Stimulated activated CD4-positive, alpha-beta T cell treated with anti-CD3 and anti-CD28 coated beads, Interleukin-4, amount 100 ng/mL, for 48 hours (primary cell): ENCODE measurements around the gene STRBP.
"Not testable (repeated sequence)": the region's sequence is repeated elsewhere in the genome, so short reads cannot be mapped to it uniquely, and the experiment has no call there.

Source experiments
- DNase-seq, 2 donors: peaks; one replicate each; pipeline ENCODE4 v3.0.0-alpha.2; 2020; ENCODE audit warnings: low read depth in 2 of 2

The STRBP gene

DNA sequence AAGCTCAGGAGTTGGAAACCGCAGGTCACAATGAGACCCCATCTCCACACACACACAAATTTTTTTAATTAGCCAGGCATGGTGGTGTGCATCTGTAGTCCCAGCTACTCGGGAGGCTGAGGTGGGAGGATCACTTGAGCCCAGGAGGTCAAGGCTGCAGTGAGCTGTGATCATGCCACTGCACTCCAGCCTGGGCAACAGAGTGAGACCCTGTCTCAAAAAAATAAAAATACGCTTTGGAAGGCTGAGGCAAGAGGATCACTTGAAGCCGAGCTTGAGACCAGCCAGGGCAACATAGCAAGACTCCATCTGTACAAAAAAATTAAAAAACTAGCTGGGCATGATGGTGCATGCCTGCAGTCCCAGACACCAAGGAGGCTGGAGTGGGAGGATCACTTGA, 19.2 kb downstream of the STRBP start:
- not testable (repeated sequence) for DNase-seq

DNA sequence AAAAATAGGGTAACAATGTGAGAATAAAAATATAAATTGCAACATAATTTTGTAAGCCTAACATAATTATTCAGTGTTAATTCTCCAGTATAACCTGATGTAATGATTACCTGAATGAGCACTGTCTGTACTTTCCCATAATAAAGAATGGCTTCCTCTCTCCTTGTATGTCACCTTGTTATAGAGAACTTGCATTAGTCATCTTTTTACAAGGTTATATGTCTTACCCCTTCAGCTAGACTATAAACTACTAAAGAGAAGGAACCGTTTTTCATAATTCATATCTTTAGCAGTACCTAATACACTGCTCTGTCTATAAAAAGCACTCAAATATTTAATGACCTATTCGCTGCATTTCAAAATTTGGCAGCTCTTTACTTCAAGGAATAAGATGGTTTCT, 19.8 kb downstream of the STRBP start:
- no peak for DNase-seq

DNA sequence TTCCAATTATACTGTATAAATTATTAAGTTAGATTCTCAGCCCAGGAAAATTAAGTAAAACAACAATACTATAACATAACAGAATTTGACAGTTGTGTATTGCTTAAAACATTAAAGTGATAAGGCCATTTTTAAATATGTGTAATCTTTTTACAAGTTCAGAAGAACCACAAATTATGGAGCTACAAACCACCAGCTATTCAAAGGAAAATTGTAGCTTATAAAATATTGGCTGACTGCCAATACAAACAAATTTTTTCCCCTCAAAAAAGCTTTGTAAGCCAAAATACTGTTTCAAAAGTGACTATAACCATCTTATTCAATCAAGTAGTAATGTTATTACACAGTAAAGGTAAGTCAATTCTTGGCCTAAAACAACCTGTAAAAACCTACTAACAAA, 21.9 kb downstream of the STRBP start:
- DNase-seq, result no peak

DNA sequence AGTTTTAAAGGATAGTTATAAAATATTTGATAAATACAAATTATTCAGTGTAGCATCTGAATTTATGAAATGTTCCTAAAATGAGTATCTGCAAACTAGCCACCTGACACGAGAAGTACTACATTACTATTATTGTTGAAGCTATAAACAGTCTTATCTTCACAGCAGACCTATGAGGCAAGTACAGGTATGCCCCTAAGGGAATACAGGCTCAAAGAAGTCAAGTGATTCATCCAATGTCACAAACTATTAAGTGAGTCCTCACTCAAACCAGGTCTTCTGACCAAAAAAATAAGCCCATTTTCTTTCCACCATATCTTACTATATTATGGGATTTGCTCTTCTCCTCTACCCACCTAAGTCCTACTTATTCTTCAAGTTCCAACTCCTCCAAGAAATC, 28.7 kb downstream of the STRBP start:
- DNase-seq, result no peak

DNA sequence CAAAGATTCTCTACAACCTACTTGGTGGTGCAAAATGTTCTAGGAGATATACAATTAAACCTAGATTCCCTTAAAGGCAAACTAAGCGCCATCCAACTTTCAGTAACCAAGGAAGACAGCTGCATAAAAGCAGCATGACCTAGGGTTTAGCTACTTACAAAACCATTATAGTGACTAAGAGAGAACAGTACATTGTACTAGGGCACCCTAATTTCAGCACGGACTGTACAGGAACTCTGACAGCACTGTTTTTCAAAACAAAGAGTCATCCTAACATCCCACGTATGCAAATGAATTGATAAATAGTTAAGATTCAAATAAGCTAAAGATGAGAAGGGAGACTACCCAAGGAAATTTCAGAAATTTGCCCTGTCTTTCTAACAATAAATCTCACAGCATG, 30.0 kb downstream of the STRBP start:
- no peak for DNase-seq

DNA sequence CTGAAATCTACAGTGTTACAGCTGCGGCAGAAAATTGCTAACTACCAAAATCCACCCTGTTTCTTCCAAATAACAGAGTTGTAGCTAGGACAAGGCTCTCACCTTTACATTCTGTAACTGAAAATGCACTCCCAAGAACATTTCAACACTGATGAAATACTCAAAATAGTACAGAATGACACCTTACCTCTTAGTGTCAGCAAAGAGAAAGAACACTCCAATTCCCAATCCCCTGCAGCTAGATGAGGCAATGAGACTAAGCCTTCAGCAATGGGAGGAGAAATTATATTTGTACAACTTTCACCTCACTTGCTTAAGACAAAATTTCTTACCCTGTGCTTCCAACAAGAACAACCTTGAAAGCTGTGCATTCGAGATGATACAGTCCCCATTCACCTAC, 31.2 kb downstream of the STRBP start:
- DNase-seq, result no peak

DNA sequence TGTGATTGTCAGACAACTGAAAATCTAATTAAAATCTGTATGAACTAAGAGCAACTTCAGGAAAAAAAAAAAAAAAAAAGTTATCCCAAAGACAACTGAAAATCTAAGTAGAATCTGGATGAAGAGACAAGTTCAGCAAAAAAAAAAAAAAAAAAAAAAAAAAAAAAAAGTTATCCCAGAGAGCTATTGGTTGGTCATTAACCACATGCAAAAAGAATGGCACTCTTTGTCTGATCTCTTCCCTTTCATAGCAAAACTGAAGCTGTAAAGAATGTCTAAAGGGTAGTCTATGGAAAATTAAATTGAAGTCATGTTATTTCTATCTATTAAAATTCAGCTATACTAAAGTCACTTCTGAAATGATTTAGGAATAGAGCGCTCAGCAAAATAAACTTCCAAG, 32.9 kb downstream of the STRBP start:
- DNase-seq, result no peak

DNA sequence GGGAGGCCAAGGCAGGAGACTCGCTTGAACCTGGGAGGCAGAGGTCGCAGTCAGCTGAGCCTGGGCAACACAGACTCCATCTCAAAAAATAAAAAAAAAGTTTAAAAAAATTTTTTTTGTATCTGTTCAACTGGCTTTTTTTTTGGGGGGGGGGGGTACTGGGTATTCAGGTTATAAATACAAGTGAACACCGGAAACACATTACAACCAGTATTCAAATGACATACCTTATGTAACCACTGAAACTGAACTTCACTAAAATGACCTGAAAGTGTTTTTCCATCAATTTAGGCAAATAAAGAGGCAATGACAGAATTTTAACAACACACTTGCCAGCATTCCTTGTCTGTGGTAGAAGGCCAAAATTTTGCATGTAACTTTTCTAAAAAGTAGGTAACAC, 33.5 kb downstream of the STRBP start:
- DNase-seq, result no peak

DNA sequence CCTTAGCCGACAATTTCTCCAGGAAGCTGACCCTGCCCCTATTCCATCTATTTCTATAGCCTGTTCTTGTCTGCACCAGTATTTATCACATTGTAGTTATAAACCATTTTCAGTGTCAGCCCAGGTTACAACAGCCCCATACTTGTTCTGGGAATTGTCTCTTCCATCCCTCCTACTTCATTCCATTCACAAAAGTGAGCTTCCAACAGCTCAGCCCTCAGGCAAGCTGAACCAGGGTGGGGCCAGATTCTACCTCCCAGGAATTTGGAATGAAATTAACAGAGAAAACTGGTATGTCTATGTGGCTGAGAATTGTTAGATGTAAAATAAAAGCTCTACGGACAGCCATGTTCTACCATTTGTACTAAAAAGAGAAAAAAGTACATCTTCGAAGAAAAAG, 36.1 kb downstream of the STRBP start:
- no peak for DNase-seq

DNA sequence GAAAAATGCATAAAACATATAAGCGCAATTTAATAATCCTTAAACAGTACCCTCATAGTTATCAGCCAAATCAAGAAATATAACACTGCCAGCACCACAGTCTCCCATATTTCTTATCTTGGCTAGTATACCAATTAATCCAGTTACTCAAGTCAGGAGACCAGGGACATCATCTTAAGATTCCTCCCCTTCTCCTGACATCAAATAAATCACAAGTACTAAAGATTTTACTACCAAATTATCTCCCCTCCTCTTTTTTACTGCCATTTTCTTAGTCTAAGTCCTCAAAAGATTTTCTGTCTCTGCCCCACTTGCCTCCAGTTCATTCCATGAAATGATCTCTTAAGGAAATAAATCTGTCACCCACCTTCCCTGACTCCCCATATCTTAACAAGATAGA, 37.0 kb downstream of the STRBP start:
- no peak for DNase-seq

DNA sequence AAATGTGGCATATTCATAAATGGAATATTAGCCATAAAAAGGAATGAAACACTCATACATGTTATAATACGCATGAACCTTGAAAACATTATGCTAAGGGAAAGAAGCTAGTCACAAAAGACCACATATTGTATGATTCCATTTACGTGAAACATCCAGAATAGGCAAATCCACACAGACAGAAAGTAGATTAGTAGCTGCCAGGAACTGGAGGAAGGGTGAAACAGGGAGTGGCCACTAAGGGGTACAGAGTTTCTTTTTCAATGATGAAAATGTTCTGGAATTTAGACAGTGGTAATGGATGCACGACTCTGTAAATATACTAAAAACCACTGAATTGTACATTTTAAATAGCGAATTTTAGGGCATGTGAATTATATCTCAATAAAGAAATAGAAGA, 39.4 kb downstream of the STRBP start:
- DNase-seq, result no peak

DNA sequence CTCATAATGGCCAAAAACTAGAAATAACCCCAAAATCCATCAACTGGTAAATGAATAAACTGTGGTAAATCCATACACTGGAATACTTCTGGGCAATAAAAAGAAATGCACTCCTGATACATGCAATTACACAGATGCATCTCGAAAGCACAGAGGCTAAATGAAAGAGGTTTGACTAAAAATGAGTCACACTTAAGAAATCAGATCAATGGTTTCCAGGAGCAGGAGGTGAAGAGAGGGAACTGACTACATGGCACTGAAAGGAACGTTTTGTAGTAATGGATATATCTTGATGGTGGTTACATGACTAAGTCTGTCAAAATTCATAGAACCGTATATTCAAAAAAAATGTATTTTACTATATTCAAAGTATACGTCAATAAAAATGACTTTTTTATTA, 42.4 kb downstream of the STRBP start:
- DNase-seq, result no peak

DNA sequence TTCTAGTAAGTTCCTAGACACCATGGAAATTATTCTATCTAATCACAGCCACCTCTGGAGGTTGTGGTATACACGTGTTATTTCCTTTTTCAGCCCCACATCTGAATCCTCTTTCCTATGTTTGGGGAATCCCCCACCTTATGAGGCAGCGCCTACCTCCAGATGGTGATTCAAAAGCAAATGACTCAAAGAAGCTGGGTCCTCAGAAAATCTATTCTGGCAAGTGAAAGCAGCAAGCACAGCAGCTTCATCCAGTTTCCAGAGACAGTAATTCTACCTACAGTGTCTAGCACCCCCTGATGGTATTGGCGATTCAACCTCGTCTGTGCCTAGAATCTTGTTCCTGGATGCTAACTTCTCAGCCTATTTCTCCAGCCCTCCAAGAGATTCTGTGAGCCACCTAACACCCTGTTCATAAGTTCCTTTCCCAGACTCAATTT, 43.0 kb downstream of the STRBP start:
- DNase-seq, result peak; percentile 27 to 51

DNA sequence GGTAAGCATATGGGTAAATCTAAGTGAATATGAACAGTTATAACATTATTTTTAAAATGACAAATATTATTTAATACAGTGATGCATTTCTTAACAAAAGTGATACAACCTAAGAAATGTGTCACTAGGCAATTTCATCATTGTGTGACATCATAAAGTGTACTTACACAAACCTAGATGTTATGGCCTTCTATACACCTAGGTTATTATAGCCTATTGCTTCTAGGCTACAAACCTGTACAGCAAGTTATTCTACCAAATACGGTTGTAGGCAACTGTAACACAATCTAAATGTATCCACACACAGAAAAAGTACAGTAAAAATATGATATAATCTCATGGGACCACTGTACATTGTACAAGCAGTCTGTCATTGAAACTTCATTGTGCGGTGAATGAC, 48.3 kb downstream of the STRBP start:
- no peak for DNase-seq

DNA sequence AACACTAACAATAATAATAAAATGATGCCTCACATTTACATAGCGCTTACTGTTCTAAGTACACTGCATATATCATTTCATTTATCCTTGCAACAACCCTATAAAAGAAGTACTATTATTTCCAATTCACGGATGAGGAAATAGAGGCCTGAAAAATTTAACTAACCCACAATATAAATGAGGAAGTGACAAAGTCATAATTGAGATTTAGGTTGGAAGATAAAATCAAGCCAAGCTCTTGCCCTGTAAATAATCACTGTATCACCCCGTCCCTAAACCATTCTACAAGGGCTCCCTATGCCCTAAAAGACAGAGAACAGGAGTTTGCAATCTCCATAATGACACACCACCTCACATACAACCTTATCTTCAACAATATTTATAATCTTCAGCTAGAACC, 49.6 kb downstream of the STRBP start:
- no peak for DNase-seq

DNA sequence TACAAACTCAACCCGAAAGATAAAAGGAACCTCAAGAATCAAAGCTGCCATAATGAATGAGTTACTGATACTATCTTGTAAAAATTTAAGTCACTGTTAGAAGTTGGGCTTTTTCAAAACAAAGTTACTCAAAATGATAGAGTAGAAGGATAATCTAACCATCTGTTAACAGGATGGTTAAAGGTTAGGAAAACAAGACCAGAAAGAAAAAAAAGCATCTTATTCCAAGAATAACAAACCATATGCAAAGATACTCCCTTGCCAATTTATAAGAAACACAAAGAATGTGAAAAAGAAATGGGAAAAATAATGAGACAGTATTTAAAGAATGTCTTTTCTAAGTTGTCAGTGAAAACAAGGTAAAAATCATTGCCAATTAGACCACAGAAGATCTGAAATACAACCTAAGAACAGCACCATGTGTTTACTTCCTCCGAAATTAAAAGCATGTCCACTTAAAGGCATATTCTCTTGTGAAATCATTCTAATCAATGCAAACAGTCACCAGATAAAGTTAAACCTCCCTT, 51.2 kb downstream of the STRBP start:
- DNase-seq, result no peak

DNA sequence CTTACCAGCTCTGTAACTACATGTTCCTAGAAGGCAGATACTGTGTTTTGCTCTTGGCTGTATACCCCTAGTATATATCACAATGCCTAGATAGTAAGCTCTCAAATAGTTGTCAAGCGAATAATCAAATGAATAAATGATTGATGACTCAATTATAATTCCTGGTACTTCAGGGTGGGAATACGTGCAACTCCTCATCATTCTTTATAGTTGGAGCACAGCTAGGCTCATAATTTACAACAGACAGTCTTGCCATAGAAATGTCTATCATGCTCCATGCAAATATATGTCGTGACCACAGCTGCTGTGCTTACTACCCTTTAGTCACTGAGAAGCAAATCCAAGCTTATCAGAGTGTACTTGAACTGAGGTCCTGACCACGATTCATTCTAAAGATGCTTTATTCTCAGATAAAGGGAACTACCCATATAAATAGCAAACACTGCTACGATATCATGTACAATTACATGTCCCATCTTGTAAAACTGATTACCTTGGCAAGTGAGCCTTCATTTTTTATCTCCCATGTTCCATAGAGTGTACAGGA, 52.1 kb downstream of the STRBP start:
- DNase-seq, result no peak

DNA sequence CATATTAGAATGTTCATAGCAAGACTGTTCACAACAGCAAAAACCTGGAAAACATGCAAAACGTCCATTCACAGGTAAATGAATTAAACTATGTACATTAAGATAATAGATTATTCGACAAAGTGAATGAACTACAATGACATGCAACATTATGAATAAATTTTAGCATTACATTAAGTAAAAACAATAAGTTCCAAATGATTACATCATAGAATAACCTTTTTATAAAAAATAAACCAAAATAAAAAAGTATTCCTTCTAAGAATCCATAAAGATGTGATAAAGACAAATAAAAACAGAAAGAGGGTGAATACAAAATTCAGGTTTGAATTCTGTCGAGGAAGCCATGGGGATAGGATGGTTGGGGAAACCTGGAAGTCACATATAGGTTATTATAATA, 57.3 kb downstream of the STRBP start:
- no peak for DNase-seq

DNA sequence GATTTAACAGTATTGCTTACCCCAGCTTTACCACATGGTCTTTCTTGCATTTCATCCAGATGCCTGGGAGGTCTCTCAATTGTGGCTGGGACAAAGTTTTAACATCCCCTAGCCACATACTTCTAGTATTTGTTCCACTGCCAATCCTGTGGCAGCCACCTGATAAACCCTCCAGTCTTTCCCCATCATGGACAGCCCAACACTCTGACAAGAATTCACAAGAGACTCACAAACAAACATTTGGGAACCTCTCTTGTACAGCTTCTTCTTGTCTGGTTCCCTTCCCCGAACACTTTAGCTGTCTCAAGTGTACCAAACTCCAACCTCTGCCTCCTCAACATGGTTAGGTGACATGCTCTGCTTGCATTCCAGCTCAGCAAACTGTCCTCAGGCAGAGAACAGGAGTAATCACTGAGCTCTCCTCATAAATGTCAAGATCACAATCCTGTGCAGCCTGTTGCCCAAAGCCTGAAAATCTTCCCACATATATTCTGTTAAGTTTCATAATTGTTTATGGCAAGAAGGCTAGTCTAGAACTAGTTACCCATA, 59.7 kb downstream of the STRBP start:
- DNase-seq, result no peak

DNA sequence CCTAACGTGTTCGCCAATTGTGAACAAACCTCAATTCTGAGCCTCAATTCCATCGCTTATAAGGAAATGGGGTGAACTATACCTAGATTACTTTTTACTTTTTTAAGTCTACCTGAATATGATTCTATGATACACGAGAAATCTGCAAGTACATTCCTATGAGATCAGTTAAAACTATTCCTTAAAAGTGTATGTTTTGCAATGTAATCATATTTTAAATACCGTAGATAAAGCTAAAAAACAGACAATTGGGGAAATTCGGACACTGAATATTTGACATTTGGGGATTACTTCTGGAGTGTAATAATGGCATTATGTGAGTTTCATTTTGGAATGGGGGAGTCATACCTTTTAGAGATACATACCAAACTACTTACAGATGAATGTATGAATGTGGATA, 62.3 kb downstream of the STRBP start:
- no peak for DNase-seq

DNA sequence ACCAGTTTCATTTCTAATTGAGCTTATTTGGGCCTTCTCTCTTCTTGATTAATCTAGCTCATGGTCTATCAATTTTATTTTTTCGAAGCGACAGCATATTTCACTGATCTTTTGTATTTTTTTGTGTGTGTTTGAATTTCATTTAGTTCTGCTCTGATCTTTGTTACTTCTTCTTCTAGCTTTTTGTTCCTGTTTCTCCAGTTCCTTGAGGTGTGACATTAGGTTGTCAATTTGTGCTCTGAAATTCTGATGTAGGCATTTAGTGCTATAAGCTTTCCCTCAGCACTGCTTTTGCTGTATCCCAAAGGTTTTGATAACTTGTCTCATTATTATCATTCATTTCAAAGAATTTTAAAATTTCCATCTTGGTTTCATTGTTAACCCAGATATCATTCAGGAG, 67.3 kb downstream of the STRBP start:
- no peak for DNase-seq

DNA sequence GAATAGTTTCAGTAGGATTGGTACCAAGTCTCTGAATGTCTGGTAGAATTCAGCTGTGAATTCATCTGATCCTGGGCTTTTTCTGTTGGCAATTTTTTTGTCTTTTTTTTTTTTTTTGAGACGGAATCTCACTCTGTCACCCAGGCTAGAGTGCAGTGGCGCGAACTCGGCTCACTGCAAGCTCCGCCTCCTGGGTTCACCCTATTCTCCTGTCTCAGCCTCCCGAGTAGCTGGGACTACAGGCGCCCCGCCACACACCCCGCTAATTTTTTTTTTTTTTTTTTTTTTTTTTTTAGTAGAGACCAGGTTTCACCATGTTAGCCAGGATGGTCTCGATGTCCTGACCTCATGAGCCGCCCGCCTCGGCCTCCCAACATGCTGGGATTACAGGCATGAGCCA, 67.9 kb downstream of the STRBP start:
- not testable (repeated sequence) for DNase-seq

DNA sequence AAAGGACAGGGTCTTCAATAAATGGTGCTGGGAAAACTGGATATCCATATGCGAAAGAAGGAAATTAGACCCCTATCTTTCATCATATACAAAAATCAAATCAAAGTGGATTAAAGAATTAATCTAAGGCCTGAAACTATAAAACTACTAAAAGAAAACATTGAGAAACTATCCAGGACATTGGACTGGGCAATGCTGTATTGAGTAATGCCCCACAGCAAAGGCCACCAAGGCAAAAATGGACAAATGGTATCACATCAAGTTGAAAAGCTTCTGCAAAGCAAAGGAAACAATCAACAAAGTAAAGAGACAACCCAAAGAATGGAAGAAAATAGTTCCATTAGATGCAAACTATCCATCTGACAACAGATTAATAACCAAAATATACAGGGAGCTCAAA, 72.3 kb downstream of the STRBP start:
- no peak for DNase-seq

DNA sequence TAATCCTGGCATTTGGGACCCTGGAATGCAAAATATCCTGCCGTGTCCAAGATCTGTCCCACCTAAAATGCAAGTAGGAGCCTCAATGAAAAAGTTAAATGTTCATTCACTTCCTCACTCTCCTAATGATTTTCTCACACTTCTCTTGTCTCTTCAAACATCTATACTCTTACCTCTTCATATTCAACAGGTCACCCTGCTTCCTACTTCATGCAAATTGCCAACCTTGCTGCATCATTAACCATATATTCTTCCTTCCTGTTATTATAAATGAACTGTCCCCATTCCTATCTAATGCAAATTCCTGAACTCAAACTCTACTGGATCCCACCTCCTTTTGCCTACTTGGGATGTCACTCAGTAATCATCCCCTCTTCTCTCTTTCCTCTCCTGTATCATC, 74.4 kb downstream of the STRBP start:
- DNase-seq, result no peak
